Measurements from ENCODE around the gene CCBE1. TPM values are rescaled to one million over a fixed set of nuclear protein-coding genes. Genes with fewer than 3 reads are reported as not detected.
A peak's percentile ranks its signal among the peaks of the same experiment; 100 is the strongest.

CCBE1 gene
- 7.2 and 7.7 TPM in 2 replicates for total RNA-seq (2014; rRNA removed; shearing (Covaris generic))

DNA sequence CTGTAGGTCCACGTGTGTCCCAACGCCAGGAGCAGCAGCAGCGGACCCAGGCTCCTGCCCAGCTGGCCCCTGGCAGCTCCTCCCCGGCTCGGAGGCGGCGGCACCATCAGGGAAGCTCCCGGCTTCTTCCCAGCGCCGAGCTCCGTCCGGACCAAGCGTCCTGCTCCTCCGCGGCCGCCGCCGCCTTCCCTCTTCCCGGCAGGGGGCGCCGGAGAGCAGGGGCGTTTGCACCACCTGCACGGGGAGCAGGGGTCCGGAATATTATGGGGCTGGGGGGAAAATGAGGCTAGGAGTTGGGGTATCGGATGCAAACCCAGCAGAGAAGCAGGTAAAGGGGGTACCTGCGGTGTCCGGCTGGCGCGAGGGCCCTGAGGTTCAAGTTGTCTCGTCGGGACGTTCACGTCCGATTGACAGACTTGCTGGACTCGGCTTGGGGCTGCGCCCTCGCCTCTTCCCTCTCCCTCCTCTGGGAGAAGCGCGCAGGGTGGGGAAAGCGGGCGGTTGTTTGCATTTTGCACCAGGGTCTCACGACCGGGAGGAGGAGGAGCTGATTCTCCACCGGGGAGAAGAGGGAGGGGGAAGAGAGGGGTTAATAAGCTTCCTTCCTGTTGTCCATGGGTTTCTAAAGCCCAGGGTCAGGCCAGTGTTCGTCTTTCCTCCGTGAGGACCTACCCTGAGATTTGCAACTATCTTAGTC, at the start of gene CCBE1:
Gene CCBE1, minus strand, starts transcription at position 188 of the 697 bp plus-strand sequence.
- peak; percentile 43 for DNase-seq (ENCODE audit: low read depth)

DNA sequence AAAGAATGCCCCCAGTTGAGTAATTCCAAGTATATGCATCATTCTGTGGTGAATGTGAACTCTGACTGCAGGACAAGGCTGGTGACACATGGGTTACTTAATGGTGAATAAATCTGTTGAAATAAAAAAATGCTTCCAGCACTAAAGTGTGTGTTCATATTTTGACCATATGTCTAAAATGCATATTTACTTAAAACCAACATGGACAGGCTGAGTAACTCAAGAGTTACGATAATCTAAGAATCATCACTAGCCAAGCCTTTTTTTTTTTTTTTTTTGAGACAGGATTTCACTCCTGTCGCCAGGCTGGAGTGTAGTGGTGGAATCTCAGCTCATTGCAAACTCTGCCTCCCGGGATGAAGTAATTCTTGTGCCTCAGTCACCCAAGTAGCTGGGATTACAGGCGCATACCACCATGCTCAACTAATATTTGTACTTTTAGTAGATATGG, 47.1 kb upstream of the CCBE1 start:
- DNase-seq (ENCODE audit: low read depth): peak; percentile 95

DNA sequence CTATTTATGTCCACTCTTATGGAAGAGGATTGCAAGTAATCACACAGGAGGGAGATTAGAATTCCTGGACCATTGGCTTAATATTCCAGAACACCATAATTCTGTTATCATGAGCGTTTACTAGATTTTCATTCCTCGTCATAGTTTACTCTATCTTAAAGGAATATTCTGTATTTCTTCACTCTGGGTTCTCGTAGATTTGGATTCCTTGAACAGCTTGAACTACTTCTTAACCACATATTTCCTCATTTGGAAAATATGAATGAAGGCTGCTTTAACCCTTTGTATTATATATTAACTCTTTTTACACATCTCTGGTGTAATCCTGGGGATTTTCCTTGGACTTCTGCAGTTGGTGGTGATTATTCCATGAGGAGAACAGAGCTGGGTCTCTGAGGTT, 46.3 kb upstream of the CCBE1 start:
- no peak for DNase-seq (ENCODE audit: low read depth)

DNA sequence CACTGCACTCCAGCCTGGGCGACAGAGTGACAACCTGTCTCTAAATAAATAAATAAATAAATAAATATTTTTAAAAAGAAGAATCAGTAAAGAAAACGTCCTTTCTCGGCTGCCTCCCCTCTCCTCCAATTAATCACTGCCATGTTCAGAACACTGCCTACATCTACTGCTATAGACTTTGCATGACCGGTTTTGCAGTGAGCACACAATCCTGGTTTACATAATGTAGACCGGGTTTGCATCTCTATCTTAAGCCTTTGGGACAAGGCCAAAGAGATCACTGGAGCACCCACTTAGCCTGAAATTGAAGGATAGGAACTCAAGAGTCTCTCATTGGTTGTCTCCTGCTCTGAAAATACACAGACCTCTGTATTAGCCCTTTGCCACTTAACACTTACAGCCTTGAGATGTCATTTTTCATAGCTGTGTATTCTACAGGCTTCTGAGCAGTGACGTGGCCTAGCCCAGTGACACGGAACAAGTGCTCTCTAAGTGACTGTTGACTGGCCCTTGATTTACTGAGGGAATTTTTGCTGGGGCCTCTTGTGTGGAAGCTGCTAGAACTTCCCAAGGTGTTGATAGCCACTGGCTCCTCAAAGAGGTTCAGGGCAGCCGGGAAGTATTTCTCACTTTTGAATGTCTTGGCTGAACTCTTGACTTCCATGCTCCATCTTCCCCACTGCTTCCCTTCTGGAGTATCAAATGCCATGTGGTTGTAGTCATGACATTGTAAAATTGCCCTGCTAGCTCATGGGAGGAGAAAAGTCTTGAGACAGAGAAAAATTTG, 45.3 kb upstream of the CCBE1 start:
- DNase-seq (ENCODE audit: low read depth): peak; percentile 79

DNA sequence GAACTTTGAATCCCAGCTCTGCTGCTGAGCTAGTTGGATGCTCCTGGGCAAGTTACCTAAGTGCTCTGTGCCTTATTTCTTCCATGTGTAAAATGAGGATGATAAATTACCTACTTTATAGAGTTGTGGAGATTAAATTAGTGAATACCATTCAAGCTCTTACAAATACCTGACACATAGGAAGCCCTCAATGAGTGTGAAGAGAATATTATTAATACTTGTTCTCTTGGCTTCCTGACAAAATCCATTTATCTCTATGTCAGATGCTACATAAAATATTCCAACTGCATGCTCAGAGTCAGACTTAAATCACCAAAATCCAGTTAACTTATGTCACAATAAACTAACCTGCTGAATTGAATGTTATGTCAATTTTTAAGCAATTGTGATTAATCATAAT, 42.9 kb upstream of the CCBE1 start:
- no peak for DNase-seq (ENCODE audit: low read depth)

DNA sequence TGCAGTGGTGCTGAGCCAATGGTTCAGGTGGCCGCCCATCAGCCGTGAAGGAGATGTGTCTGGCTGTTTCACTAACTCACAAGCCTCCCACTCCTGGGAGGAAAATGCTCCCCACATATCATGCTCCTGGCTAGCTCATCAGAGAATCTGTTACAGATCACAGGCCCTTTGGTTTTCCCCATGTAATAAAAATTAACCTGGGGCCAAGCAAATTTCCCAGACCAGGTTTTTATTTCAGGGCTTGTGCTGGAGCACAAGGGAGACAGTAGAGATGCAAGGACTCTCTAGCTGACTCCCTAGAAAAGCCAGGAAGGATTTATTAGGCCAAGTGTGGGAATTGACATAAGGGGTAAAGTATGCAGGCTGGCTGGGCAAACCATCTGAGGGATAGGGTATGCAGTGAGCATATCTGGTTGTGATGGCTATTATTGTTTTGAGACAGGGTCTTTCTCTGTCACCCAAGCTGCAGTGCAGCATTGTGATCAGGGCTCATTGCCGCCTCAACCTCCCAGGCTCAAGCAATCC, 40.6 kb upstream of the CCBE1 start:
- peak; percentile 71 for DNase-seq (ENCODE audit: low read depth)

DNA sequence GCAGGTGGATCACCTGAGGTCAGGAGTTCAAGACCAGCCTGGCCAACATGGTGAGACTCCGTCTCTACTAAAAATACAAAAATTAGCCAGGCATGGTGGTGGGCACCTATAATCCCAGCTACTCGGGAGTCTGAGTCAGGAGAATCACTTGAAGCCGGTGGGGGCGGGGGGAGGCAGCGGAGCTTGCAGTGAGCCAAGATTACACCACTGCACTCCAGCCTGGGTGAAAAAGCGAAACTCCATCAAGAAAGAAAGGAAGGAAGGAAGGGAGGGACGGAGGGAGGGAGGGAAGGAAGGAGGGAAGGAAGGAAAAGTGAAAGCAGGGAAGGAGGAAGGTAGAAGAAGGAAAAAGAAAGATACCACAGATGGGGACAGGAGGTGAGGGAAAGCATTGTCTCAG, 40.1 kb upstream of the CCBE1 start:
- DNase-seq (ENCODE audit: low read depth): peak; percentile 70

DNA sequence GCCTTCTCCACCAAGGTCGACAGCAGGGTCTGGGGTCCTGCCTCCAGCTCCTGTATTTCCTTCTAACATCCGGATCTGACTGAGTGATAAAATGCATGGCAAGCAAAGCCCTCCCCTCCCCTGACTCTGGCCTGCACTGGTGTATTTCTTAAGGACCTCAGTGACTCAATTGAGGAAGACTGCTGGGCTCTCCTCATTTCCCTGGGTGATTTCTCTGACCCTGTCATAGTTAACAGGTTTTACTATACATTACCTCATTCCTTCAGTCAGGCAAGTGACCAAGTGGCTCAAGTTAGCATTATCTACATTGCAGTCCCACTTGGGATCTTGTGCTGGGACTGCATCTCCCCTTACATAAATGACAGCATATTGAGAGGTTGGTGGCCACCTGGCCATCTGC, 38.8 kb upstream of the CCBE1 start:
- no peak for DNase-seq (ENCODE audit: low read depth)

DNA sequence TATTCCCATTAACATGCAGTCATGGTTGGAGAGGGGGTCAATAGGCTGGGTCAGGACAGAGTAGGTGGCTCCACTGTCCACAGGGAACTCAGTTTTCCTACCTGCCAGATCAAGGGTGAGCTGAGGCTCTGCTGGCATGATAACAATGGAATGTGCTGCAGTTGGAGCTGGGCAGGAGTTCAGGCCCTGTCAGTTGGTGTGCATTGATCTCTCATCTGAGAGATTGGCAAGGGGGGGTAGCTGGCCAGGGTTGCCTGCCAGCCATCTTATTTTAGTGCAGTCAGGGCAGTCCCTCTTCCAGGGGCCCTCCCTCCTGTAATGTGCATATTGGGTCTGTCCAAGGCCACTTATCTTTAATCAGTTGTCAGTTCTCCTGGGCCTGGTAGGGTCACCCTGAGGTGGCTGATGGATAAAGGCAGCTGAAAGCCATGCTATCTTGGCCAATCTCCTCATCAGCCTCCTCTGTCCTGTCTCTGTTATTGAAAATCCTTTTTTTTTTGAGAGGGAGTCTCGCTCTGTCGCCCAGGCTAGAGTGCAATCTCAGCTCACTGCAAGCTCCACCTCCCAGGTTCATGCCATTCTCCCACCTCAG, 38.1 kb upstream of the CCBE1 start:
- no peak for DNase-seq (ENCODE audit: low read depth)

DNA sequence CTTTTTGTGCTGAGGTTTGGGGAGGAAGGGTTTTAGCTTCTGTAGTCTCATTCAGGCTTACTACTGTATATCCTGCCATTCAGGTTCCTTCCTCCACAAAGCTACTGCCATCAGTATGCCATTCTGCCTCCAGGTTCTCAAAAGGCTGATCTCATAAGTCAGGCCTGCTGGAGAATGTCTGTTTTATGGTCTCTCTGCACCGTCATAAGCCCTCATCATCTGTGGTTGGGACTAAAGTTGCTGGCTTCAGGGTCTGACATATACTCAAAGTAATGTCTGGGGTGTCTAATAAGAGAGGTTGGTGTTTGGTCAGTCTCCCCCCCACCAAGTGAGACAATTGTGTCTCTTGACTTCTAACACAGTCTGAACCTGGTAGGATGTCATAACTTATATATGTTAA, 36.2 kb upstream of the CCBE1 start:
- no peak for DNase-seq (ENCODE audit: low read depth)

DNA sequence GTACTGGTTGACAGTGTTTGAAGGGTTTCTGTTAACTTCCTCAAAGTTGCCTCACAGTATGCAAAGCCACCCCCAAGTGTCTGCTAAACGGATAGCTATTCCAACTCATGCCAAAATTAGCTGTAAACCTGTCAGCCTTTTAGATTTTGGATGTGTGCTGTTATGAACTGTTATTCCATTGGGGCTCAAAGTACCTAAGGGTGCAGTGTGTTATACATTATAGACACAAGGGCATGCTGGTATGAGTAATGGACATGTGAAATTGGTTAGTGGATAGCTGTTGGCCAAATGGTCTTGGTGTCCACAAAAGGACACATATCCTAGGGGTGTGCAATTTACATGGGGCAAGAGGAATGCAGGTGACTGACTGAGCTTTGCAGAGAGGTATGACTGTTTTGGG, 33.7 kb upstream of the CCBE1 start:
- no peak for DNase-seq (ENCODE audit: low read depth)

DNA sequence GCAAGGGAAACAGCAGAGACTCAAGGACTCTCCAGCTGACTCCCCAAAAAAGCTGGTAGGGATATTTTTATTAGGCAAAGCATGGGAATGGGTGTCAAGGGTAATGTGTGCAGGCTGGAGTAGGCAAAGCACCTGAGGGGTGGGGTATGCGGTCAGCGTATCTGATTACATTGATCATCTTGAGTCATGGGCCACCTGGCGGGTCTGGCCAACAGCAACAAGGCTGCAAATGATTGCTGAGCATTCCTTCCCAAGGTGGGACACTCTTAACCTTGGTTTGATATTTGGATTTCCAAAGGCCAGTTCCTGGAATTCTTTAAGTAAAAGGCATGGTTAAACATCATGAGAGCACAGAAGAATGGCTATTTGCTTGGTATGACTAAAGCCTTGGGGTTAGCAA, 32.6 kb upstream of the CCBE1 start:
- DNase-seq (ENCODE audit: low read depth): no peak

DNA sequence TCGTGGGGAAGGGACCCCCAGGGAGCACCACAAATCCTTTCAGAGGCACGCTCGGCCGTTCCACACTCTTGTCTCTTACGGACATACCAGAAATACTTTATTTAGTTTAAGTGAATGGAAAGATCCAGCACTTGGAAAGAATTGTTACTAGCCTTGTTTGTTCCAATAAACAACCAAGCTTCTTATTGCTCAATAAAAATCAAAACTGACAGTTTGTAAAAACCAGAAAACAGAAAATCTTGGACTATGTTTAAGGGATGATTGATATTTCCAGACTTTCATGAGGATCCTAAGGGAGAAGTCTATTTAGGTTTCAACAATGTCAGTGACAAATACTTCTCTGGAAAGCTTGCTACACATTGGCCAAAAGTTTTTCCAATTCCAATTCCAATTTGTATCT, 31.6 kb upstream of the CCBE1 start:
- no peak for DNase-seq (ENCODE audit: low read depth)

DNA sequence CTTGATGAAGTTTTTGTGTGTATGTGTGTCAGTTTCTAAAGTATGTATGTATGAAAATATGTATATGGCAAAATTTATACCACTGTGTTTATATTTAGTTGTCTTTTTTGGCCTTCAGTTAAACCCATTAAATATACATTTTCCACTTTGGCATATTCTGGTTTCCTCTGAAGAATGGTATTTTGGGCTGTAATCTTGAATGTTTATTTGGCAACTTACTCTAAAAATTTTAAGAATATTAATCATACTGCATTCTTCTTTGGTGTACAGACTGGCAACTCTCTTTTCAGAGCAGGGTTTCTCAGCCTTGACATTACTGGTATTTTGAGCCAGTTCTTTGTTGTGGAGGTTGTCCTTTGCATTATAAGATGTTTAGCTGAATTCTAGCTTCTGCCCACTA, 27.9 kb upstream of the CCBE1 start:
- no peak for DNase-seq (ENCODE audit: low read depth)

DNA sequence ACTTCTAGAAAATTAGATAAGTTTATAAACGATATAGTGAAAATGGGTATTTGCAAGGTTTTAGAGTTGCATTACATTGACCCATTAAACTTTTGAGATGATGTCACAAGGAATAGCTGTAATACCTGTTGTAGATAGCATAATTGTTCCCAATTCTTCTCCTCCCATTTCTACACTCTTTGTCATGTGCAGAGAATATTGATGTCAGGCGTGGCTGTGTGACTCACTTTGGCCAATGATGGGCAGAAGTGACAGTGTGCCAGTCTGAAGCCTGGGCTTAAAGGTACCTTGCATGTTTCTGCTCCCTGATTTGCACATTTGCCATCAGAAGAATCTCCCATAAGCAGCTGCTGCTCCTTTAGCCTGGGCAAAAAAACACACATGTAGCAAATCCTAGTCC, 26.9 kb upstream of the CCBE1 start:
- no peak for DNase-seq (ENCODE audit: low read depth)

DNA sequence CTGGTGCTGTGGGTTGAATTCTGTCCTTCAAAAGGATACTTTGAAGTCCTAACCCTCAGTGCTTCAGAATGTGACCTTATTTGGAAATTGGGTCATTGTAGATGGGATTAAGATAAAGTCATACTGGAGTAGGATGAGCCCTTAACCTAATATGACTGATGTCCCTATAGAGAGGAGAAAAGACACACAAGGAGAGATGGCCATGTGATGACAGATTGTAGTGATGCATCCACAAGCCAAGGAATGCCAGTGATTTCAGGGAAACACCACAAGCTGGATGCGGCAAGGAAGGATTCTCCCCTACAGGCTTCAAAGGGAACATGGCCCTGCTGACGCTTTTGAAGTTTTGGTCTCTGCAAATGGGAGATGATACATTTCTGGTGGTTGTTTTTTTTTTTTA, 24.7 kb upstream of the CCBE1 start:
- no peak for DNase-seq (ENCODE audit: low read depth)

DNA sequence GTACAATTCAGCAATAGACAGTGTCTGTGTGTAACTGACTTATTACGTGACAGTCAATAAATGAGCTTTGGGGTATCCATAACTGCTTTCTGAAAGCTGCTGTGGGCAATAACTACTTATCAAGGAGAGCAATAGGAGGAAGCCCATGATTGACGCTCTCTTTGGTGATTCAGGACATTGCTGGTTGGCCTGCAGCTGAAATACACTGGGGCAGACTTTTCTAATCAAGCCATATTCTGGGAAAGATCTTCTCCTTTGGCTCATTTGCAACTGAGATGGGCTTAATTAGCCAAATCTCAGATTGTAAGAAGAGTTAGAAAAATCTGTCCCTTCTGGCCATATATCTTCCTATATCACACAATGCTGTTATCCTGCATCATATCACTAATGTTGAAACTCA, 24.0 kb upstream of the CCBE1 start:
- DNase-seq (ENCODE audit: low read depth): no peak

DNA sequence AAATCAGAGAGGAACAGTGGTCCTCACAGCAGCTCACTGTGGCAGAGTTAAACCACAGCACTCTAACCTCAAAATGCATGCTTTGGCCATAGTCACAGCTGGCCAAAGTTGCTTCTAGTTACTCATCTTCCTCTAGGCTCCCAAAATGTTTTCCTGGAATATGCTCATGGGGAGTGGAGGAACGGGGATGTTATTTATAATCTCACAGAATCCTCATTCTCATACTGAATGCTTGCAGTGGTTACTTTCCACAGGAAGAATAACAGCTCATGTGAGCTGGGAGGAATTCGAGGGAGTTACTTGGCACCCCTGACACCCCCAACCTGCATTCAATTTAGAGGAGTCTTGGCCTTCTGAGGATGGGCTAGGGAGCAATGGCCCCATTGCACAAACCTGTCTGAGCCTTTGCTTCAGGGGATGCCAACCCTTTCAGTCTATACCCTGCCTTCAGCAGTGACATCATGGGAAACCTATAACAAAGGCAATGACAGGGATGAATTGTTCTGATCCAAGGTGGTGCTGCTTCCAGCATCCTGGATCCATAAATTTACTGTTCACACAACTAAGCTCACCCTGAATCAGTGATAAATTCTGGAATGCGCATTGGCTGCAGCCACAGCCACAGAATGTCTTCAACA, 22.4 kb upstream of the CCBE1 start:
- DNase-seq (ENCODE audit: low read depth): peak; percentile 92

DNA sequence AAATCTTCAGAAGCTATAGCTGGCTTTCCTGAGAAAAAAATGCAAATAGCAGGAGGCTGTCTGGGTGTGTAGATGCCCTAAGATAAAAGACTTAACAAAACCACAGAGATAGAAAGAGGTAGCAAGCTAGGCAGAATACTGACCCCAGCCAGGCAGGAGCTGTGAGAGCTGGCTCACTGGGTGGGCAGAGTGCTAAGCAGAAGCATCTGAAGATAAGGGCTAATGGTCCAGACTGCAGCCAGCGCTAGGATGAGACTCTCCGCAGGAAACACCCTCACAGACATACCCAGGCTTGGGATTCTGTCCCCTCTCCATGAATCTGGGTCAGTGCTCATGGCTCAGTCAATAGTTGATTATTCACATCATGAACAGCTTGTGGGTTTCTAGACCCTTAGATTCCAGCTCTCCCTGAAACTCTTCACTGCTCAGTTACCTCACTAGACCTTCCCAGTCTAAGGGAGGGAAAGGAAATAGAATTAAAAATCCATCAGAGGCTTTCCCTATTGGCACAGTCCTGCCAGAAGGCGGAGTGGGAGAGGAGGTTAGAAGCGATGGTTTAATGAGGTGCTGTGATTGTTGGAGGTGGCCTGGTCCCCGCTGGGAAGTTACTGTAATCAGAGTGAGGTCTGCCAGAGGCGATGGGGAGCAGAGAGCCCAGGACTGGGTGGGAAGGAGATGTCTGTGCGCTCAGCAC, 21.4 kb upstream of the CCBE1 start:
- peak; percentile 56 for DNase-seq (ENCODE audit: low read depth)

DNA sequence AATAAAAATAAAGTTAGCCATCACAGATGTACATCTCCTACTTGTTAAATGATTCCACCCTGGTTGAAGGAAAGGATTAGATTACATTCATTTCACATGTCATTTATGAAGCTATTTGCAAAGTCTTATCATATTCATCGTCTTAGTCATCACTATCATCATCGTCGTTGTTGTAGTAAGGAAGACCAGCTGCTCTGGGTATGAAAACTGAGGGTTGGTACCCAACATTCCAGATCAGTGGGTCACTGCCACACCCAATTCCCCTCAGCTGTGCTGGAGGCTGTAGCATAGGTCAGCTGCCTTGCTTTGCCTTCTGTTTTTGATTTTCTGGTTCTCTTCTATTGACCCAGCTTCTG, 20.9 kb upstream of the CCBE1 start:
- DNase-seq (ENCODE audit: low read depth): peak; percentile 98

DNA sequence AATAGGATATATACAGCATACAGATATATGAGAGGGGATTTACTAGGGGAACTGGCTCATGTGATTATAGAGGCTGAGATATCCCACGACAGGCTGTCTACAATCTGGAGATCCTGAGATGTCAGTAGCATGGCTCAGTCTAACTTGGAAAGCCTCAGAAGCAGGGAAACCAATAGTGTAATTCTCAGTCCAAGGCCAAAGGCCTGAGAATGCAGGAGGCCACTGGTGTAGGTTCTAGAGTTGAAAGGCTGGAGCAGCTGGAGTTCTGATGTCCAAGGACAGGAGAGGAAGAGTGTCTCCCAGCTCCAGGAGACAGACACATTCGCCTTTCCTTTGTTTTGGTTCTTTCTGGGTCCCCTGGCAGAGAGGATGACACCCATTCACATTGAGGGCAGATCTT, 20.1 kb upstream of the CCBE1 start:
- no peak for DNase-seq (ENCODE audit: low read depth)

DNA sequence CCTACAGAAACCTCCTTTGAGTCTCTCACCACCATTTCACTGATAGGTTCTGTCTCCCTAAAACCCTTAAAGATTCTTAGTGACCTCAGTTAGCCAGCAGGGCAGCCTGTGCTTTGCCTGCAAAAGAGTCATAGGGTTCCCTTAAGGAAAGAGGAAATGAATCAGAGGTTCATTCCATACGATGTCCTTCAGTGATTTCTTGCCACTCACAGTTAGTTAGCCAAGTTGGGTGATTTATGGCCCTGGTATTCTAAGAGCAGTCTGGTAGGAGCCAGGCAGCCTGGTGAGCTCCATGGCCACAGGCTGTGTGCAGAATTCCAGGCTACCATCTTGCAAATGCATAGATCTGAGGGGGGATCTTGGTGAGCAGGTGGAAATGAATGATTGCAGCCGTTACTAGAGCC, 18.7 kb upstream of the CCBE1 start:
- peak; percentile 99 for DNase-seq (ENCODE audit: low read depth)
